Skeletal muscle cell (primary cell): ENCODE results near the gene SIPA1L3.

ENCODE experiments used
- DNase-seq: peaks from one replicate; pipeline ENCODE4 v3.0.0-alpha.2; 2010; ENCODE audit warnings: low read depth
- H3K4me3 ChIP-seq: 2 replicates; pipeline ENCODE4 v1.5.1; 2011; ENCODE audit warnings: low read depth, mild to moderate bottlenecking, control low read depth, low read length, moderate library complexity

The SIPA1L3 gene

DNA sequence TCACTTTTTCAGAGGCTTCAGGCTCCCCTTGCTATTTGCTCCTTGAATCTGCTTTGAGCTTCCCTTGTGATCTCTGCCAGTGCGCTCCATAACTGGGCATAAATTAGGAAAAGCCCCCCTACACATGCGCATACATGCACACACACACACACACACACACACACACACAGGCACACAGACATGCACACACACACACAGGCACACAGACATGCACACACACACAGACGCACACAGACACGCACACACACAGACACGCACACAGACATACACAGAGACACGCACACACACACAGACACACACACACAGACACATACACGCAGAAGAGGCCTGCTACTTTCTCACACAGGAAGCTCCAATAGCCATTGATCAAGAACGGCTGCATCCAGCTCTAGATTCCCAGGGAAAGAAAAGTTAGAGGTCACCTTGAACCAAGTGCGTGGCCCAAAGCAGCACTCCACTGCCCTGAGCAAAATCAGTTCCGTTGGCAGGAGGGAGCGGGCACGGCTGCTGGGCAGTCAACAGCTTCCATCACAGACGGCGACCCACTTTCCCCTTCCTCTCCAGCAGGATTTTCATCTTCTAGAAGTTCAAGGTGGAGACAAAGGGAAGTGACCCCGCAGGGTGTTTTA is 171.4 kb downstream of the SIPA1L3 start:
- H3K4me3 ChIP-seq, result no peak overlapping the region
- DNase-seq, result no peak

DNA sequence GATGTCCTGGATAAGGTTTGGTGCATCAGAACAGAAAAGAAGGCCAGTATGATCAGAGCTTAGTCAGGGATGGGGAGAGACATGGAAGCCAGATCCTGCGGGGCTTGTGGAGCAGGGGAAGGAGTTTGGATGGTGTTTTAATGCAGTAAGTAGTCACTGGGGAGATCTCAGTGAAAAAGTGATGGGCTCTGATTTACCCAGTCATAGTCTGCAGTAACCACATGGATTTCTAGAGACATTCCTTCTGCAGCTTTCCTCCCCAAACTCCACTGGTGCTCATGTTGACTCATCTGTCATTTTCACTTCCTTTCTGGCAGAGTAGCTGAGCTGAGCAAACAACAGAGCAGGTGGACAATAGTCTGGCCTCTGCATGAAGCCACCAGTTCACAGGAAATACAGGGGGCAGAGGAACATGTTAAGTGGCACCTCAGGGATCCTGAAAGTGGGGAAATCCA is 172.9 kb downstream of the SIPA1L3 start:
- DNase-seq, result peak; percentile 71
- H3K4me3 ChIP-seq, result no peak overlapping the region

DNA sequence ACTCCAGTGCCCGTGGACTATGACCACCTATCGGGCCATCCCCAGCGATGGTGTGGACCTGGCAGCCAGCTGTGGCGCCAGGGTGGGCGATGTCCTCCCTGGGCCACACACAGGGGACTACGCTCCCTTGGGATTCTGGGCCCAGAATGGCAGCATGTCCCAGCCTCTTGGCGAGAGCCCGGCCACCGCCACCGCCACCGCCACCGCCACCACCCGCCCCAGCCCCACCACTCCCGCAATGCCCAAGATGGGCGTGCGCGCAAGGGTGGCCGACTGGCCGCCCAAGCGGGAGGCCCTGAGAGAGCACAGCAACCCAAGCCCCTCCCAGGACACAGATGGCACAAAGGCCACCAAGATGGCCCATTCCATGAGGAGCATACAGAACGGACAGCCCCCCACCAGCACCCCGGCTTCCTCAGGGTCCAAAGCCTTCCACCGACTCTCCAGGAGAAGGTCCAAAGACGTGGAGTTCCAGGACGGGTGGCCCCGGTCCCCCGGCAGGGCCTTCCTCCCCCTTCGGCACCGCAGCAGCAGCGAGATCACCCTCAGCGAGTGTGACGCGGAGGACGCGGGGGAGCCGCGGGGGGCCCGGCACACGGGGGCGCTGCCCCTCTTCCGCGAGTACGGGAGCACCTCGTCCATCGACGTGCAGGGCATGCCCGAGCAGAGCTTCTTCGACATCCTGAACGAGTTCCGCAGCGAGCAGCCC is 174.7 kb downstream of the SIPA1L3 start:
- no peak overlapping the region for H3K4me3 ChIP-seq
- DNase-seq, result no peak

DNA sequence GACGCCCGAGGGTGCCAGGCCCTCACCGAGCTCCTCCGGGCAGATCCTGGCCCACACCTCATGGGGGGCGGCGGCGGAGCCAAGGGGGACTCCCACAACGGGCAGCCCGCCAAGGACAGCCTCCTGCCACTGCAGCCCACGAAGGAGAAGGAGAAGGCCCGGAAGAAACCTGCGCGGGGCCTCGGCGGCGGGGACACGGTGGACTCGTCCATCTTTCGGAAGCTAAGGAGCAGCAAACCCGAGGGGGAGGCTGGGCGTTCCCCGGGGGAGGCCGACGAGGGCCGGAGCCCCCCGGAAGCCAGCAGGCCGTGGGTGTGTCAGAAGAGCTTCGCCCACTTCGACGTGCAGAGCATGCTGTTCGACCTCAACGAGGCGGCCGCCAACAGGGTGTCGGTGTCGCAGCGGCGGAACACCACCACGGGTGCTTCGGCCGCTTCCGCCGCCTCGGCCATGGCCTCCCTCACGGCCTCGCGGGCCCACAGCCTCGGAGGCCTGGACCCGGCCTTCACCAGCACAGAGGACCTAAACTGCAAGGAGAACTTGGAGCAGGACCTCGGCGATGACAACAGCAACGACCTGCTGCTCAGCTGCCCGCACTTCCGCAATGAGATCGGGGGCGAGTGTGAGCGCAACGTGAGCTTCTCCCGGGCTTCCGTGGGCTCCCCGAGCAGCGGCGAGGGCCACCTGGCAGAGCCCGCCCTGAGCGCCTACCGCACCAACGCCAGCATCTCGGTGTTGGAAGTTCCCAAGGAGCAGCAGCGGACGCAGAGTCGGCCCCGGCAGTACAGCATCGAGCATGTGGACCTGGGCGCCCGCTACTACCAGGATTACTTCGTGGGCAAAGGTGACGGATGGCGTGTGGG is 175.5 kb downstream of the SIPA1L3 start:
- no peak for DNase-seq
- H3K4me3 ChIP-seq, result no peak overlapping the region

DNA sequence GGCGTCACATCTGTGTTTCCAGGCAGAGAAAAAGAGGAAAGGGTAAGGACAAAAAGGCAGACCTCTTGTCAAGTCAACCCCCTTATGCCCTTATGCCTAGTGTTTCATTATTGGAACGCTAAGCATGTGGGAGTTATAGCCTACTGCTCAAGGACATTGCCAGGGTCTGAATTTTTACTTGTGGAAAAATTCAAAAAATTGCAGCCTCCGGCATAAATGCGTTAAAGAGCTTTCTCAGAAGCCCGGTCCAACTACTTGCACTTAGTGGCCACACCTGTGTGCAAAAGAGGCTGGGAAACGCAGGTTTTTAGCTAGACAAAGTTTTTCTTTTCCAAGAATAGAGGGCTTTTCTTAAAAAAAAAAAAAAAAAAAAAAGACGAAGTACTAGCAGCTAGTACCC is 177.2 kb downstream of the SIPA1L3 start:
- DNase-seq, result no peak
- H3K4me3 ChIP-seq, result no peak overlapping the region

DNA sequence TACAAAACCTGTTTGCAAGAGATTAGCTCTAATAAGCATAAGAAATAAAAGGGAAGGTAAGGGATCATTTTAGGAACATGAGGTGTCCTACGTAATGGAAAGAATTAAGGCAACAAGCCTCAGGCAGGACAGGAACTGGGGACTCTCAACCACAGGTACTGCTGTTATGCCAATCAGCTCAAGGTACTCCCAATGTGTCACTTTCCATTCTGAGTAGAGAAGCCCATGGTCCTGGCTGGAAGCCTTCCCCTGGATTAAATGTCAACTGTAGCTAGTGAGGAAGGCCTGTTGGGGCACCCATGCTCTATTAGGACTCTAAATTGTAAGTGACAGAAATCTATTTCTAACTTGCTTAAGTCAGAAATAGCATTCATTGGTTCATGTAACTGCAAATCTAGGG is 182.4 kb downstream of the SIPA1L3 start:
- H3K4me3 ChIP-seq, result no peak overlapping the region
- DNase-seq, result no peak

DNA sequence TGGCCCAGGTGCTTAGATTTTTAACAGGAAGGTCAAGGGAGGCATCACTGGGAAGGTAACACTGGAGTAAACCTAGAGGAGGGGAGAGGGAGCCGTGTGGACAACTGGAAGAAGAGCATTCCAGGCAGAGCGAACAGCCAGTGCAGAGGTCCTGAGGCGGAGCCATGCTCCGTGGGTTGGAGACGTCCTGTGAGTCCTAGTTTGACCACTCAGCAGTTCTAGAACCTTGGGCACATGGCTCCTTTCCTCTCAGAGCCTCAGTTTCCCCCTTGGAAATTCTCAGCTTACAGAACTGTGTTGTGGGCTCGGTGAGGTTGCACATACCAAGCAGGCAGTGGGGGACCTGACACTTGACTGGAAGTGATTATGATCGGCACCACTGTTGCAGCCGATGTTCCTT is 186.1 kb downstream of the SIPA1L3 start:
- H3K4me3 ChIP-seq, result no peak overlapping the region
- DNase-seq, result no peak

DNA sequence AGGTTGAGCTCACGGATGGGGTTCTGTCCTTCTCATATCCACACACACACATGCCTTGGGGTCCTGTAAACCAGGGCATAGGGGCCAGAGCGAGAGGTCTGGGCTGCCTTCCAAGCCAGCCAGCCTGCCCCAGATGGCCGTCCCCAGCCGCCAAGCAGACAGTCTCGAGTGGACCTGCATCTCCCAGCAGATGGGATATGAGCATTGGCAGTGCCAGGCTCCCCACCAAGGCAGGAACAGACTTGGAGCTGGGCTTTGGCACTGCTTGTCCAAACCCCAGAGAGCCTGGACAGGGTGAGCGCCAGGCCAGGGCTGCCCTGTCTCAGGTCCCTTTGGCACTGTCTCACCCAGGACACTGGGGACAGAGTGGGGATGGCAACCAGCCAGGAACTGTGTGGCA is 186.6 kb downstream of the SIPA1L3 start:
- no peak for DNase-seq
- H3K4me3 ChIP-seq, result no peak overlapping the region

DNA sequence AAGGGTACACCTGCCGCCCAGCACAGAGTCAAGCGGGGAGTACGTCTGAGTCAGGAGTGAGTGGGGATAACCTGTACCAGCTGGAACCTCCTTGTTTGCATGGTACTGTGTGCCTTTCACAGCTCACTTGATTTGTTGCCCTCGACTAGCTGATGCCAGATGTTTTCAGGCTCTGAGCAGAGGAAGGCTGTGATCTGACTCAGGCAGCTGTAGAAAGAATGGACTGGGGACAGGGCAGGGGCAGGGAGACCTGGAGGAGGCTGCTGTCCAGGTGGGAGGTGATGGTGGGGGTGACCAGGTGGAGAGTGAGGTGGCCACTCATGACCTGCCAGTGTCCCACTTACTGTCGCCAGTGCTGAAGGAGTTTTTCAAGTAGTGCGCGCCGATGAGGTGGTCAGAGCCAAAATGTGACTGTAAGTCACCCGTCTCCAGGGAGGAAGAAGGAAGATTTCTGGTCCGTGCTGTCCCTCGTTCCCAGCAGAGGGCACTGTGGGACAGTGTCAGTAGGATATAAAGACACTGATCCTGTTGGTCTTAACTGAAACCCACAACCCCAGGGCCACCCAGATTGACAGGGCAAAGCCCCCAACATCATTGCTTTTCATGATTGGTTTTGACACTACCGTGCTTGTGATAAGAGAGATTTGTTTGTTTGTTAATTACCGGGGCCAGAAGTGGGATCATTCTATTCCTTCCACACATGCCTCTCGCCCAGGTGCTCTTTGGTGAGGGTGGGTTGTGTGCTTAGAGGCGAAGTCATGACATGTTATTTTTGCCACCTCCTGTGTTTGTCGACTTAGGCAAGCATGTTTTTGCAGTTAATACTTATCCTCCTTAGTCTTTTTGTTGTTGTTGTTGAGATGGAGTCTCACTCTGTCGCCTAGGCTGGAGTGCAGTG is 188.7 kb downstream of the SIPA1L3 start:
- H3K4me3 ChIP-seq, result no peak overlapping the region
- DNase-seq, result peak; percentile 16

DNA sequence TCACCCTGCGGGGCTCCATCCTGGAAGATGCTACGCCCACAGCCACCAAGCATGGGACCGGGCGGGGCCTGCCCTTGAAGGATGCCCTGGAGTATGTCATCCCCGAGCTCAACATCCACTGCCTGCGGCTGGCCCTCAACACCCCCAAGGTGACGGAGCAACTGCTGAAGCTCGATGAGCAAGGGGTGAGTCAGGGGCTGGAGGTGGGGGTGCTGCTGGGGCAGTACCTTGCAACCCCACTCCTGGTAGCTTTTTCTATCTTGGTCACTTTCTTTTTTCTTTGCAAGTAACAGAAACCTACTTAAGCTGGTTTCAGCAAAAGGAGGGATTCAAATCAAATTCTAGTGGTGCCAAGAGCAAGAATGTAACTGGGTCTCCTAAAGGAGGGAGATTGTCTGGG is 193.0 kb downstream of the SIPA1L3 start:
- no peak for DNase-seq
- H3K4me3 ChIP-seq, result no peak overlapping the region

DNA sequence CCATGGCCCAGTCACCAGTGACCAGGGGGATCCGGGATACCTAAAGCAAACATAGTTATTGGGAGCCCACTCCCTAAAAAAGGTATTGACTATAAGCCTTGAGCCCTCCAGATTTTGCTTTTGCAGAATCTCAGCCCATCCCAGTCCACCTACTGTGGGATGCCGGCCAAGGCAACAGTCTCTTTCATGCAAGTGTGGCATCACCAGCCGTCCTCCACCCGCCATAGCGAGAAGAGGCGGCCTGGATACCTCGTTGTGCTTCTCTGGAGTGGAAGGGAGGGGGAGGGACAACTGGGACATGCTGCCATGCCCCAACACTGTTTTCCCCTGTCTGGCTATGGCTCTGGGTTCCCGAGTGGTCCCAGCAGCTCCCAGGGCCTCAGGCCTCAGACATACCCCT is 193.6 kb downstream of the SIPA1L3 start:
- H3K4me3 ChIP-seq, result no peak overlapping the region
- no peak for DNase-seq

DNA sequence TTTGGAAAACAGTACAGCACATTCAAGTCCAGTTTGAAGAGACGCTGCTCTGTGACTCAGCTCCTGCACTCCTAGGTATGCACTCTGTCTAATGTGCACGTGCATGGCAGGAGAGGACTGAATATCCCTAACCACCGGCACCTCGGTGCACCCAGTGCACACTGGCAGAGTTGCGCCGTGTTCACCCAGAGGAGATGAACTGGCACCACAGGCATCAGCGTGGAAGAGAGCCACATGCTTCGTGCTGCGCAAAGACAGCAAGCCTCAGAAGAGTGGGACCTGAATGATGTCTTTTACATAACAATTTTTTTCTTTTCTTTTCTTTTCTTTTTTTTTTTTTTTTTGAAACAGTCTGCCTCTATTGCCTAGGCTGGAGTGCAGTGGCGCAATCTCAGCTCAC is 194.7 kb downstream of the SIPA1L3 start:
- DNase-seq, result no peak
- H3K4me3 ChIP-seq, result no peak overlapping the region

DNA sequence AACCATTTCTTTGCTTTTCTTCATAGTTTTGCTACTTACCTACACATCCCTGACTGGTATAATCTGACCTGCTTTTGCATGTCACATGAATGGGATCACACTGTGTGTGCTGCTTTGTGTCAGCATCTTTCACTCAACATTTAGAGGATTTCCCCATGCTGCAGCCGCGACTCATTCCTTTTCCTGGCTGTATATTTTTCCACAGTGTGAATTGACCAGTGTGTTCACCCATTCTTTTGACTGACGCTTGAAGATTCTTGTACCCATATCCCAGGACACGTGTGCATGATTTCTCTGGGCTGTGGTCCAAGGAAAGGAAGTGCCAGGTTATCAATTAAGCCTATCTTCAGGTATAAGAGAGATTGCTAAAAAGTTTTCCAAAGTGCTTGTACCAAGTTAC is 198.6 kb downstream of the SIPA1L3 start:
- no peak overlapping the region for H3K4me3 ChIP-seq
- no peak for DNase-seq

DNA sequence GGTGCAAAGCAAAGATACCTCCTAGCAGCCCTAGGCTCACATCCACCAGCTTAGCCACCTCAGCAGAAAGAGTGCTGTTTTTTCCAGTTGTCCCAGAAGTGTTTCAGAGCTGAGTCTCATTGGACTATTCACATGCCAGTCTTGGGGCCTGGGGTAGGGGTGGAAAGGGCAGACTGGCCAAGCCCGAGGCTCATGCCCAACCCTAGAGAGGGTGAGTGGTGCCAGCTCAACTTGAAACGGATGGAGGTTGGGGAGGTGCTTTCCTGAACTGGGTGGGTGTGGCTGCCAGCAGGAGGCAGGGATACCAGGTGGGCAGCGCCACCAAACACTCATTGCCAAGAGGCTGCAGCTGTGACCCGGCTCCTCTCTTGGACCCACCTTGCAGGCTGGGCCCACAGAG is 200.1 kb downstream of the SIPA1L3 start:
- no peak for DNase-seq
- H3K4me3 ChIP-seq, result no peak overlapping the region

DNA sequence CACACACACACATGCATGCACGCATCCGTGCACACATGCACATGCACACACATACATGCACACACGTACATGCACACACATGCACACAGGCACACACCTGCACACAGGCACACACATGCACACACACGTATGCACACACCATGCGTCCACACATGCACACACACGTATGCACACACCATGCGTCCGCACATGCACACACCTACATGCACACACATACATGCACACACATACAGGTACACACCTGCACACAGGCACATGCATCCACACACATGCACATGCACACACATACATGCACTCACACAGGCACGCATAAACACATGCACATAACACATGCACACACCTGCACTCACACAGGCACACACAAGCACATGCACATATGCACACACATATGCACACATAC is 204.9 kb downstream of the SIPA1L3 start:
- no peak for DNase-seq
- H3K4me3 ChIP-seq, result no peak overlapping the region

DNA sequence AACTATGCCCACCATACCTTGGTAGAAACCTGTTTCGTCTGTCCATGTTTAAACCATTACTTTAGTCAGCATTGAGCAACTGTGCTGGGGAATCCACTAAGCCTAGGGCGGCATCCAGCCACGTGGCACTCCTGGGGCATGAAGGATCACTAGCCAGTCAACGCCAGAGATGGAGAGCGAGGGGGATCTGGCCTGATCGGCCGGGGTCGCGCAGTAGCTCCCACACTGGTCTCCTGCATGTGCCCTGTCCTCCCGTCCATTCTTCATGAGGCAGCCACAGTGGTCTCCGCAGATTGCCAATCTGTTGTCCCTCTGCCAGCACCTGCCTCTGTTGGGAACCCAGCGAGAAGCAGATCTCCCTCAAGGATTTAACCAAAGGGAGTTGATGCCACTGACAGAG is 207.6 kb downstream of the SIPA1L3 start:
- no peak overlapping the region for H3K4me3 ChIP-seq
- DNase-seq, result no peak

DNA sequence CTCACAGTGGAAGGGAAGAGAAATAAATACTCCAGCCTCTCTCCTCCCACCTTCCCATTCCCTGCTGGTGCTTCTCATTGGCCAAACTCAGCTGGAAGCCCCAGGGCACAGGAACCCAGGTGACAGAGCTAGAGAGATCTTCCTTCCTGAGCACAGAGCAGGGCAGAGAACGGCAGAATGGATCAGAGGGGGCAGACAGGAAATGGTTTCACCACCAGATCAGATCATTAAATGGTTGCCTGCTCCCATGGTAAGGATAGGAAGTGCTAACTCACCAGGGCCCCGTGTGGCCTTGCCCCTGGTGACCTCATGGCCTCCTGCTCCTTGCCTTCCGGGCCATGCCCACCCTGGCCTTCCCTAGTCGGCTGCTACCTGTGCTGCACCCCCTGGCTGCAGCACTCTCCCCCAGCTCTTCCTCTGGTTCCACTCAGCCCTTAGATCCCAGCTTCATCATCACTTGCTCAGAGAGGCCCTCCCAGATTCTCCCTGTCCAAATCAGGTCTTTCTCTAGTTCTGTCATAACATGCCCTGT is 208.3 kb downstream of the SIPA1L3 start:
- DNase-seq, result no peak
- H3K4me3 ChIP-seq, result no peak overlapping the region

DNA sequence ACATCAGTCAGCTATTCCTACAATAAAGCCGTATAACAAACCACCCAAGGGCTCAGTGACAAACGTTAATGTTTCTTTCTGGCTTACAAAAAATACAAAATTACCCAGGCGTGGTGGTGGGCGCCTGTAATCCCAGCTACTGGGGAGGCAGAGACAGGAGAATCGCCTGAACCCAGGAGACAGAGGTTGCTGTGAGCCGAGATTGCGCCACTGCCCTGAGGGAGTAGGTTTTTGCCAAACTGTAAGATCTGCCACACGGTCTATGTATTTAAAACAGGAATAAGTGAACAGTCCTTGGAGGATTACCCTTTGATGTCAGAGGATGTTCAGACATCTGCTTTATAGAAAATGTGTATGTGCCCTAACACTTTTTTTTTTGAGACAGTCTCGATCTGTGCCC is 211.2 kb downstream of the SIPA1L3 start:
- no peak for DNase-seq

DNA sequence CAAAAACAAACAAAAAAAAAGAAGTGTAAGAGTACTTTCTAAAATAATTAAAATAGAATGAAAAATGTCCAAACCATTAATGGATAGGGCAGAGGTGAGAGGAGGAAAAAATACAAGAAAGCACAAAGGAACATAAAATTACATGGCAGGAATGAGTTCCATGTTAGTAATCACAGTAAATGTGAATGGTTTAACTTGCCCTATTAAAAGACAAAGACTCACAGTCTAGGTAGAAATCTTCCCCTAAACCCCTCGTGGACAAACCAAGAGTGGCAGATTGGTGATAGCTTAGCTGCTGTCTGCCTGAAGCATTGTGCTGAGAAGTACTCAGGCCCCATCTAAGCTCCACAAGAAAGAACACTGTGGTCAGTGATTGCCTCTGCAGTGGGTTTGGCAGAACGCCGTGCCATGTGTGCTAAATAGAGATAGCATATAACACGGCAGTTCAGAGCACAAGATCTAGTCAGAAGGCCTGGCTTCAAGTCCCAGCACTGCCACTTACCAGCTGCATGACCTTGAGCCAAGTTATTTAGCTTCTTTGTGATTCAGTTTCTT is 213.5 kb downstream of the SIPA1L3 start:
- no peak for DNase-seq
- no peak overlapping the region for H3K4me3 ChIP-seq

More for the DNA sequence above, 211.2 kb downstream of the SIPA1L3 start:
- no peak overlapping the region for H3K4me3 ChIP-seq
